COLO829 (cell line): Measurements from ENCODE around the gene GLS.

ENCODE experiments used
- DNase-seq: peaks from one replicate; pipeline ENCODE4 v3.0.0; 2012; ENCODE audit warnings: low spot score

Gene GLS

GRCh38 chr2:191014653-191015020 lies 134.0 kb downstream of the GLS start:
- DNase-seq = no peak
